HG02678 (cell line): Measurements from ENCODE around the gene KCND2.
"Not testable (repeated sequence)": the region's sequence is repeated elsewhere in the genome, so short reads cannot be mapped to it uniquely, and the experiment has no call there.

Experiments
- ATAC-seq: cut with Tn5 transposase; IDR thresholded peaks from one replicate; pipeline ENCODE4 v1.9.1; 2021; ENCODE audit warnings: mild to moderate bottlenecking, moderate library complexity; ENCODE audit not compliant: unreplicated experiment

Gene KCND2

DNA sequence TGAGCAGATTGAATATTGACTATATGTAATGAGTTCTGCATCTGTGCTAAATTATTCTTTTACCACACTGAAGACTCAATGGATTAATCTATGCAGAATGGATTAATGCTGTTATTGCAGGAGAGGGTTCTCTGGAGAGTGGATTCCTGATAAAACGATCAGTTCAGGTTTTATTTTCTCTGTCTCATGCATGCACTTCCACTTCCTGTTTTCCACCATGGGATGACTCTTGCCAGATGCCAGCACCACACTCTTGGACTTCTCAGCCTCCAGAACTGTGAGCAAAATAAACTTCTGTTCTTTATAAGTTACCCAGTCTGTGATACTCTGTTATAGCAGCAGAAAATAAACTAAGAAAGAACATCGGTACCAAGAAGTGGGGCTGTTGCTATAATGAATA, 207.5 kb downstream of the KCND2 start:
- ATAC-seq, result no peak

DNA sequence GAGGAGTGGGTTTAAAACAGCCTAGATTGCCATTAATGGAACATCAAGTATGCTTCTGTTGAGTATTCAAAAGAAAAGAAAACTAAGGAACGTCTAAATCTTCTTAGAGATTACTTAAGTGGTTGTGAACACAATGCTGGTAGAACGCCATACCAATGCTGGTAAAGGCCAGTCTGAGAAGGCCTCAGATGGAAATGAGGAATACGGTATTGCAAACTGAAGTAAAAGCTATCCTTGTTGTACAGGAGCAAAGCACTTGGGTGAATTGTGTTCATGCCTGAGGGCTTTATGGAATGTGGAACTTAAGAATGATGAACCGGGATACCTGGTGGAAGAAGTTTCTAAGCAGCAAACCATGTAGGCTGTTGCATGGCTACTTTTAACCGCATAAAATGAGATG, 208.0 kb downstream of the KCND2 start:
- ATAC-seq, result no peak

DNA sequence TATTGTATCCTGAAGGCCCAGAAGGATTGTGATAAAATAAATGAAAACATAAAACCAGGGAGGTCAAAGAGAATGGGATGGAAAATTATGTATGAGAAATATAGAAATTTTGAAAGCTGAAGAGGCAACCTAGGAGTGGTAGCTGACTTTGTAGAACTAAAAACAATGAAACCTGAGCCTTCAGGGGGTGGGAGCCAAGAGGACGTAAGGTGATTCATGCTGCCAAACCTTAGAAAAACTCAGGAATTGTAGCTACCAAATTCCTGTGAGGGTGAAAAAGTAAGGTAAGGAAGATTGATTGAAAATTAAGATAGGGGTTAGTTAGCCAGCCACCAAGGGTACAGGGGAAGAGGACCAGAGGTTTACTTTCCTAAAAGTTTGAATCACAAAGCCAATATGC, 213.2 kb downstream of the KCND2 start:
- no peak for ATAC-seq

DNA sequence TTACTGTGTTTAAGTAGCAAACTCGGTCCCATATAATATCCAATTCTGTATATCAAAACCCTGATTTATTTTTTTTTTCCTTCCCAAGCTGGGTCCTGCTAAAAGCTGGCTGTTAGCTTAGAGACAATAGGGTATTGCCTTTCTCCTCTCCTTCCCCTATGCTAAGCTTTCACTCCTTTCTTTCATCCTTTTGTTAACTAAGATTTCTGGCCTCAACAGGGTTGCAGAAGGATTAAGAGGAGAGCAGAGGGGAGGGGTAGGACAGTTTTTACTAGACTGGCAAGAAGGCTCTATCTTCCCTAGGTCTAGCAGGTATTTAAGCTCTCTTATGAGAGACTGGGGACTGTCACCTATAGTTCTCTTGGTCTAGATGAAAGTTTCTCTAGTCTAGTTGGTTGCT, 229.2 kb downstream of the KCND2 start:
- no peak for ATAC-seq

DNA sequence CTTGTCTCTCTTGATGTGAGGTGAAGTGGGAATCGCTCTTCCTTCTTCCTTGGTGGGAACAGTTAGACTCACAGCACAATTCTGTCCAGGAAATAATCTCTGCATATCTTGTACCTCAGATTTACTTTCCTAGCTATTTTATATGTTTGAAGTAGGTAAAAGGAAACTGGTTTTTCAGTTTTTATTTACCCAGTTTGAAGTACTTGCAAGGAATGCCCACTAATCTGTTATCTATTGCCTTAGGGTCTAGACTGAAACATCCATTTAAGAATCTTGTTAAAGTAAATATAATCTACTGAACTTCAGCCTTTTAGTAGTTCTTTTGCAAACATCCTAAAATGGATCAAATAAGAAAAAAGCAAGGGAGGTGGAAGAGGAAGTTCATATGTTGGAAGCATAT, 229.8 kb downstream of the KCND2 start:
- no peak for ATAC-seq

DNA sequence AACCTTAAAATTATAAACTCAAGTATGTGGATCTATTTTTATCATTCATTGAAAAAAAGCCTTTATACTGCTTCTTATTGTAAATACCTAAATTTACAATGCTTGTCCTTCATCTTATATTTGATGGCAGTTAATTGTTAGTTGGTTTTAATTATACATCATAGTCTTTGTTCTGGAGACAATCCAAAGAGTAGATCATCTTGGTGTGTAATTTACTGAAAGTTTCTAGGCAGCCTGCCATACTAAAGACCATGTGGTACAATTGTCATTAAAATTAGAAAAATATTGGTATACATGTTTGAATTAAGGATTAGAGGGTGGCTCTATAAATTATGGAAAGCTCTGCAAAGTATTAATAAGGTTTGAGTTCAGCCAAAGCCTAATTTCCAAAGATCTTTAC, 231.4 kb downstream of the KCND2 start:
- ATAC-seq, result no peak

DNA sequence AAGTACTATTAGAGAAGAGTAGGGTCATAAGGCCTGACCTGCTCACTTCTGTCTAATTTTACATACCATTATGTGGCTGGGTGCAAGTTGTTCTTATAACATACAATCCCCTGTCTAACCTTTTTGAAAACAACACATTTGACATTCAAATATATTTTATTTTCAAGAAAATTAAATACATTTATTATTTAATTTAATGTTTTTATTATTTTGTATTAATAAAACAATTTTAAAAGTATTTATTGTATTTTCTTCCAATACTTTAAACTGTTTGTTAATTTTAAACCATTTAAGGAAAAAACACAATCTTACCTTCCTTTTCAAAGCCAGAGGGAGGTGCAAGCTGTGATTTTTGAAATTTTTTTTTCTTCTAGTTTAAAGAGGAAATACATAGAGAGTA, 232.8 kb downstream of the KCND2 start:
- ATAC-seq, result no peak

DNA sequence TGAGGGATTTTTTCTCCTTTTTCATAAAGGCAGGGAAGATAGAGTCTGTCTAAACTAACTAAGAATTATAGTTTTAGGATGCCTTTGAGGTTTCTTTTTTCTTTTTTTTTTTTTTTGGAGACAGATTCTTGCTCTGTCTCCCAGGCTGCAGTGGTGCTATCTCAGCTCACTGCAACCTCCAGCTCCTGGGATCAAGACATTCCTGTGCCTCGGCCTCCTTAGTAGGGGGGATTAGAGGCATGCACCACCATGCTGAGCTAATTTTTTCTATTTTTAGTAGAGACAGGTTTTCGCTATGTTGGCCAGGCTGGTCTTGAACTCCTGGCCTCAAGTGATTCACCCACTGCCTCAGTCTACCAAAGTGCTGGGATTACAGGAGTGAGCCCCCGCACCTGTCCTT, 239.7 kb downstream of the KCND2 start:
- no peak for ATAC-seq

DNA sequence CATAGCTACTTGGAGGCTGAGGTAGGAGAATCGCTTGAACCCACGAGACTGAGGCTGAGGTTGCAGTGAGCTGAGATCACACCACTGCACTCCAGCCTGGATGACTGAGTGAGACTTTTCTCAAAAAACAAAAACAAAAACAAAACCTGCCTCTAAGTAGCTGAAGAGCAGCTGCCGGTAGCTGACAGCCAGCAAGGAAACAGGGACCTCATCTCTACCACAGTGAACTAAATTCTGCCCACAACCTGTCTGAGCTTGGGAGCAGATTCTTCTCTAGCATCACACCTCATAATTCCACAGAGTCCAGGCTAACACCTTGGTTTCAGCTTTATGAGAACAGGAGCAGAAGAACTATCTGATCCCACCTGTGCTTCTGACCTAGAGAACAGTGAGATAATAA, 246.2 kb downstream of the KCND2 start:
- no peak for ATAC-seq

DNA sequence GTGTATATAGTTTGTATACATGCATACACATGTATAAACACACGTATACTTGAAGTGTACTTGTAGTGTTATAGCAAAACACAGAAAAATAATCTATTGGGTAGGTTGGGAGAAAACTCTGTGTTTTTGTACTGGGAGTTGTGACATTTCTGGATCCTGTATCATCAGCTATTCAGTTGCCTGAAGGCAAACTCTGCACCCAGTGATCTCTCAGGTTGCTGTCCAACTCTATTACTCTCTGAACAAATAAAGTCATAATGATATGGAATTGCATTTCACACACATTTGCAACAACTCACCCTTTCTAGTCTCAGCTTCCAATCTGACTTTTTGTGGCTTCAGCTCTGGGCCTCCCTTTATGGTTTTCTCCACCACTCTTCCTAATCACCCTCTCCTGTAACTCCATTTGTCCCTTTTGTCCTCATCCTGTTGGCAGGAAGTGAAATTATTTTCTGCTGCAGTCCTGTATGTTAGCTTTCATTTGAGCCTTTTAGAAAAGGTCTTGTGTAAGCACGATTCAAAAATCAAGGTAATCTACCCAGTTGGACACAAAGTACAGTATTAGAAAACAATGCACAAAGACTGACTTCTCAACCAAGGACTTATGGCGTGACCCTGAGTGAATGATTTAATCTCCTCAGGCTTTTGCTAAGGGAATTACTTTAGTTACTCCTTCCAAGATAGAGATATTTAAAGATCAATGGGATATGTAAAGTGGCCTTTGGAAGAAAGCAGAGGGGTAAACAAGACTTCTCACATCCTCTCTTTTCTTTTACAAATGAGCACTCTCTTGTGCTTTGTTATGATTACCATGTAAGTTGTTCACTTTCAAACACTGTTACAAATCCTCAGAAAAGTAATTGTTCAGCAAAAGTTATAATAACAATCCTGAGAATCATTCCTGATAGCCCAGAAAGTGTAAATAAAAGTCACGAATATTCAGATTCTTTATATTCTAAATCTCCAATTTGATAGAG, 249.1 kb downstream of the KCND2 start:
- ATAC-seq, result no peak

DNA sequence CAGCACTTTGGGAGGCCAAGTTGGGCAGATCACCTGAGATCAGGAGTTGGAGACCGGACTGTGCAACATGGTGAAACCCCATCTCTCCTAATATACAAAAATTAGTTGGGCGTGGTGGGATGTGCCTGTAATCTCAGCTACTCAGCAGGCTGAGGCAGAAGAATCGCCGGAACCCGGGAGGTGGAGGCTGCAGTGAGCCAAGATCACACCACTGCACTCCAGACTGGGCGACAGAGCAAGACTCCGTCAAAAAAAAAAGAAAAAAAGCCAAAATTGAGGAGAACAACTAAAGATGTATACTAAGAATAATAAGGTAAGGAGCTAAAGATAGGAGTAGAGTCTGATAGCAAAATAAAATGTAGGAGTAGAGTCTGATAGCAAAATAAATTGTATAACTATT, 251.0 kb downstream of the KCND2 start:
- no peak for ATAC-seq

DNA sequence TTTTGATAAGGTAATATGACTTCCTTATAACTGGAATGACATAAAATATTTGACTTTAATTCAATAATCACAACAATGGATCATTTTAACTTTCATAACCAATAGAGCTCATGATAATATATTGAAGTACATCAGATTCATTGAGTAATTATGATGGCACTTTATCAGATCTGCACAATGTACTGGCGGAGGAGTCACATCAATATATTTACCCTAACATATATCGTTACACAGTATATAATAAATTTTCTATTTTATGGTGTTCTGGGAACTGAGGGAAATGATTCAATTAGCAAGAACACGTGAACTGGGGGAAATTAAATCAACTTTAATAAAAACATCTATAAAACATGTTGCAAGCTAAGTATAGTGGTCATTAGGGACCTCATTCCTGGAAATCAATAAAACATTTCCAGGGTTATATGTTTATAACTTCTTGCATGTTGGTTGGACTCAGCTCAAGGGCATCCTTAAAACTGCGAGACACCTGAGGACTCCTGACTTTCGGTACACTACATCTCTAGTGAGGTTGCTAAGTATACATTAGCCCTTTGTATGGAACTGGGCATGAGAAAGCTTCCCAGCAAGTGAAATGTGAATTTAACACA, 254.0 kb downstream of the KCND2 start:
- no peak for ATAC-seq

DNA sequence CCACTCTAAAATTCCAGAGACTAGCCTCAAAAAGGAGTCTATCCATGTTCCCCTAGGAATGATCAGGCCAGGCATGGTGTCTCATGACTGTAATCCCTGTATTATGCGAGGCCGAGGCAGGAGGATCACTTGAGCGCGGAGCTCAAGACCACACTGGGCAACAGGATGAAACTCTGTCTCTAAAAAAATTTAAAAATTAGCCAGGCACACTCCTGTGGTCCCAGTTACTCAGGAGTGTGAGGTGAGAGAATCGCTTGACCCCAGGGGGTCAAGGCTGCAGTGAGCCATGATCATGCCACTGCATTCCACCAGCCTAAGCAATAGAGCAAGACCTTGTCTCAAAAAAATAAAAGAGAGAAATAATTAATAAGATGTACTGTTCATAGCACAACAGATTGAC, 256.8 kb downstream of the KCND2 start:
- ATAC-seq, result no peak

DNA sequence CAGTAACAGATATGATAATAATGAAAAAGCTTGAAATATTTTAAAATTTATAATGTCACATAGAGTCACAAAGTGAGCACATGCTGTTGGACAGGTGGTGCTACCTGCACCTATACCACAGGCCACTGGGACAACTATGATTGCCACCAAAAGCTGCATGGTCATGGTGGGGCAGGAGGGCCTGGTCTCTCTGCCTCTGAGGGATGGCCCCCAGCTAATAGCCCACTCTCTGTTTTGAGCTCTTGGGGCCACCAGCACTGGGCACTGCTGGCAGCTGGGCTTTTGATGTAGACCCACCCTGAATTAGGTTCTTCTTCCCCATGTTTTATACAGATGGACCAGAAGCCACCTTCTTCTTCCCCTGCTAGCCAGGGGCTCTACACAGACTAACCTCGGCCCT, 265.4 kb downstream of the KCND2 start:
- ATAC-seq, result no peak

DNA sequence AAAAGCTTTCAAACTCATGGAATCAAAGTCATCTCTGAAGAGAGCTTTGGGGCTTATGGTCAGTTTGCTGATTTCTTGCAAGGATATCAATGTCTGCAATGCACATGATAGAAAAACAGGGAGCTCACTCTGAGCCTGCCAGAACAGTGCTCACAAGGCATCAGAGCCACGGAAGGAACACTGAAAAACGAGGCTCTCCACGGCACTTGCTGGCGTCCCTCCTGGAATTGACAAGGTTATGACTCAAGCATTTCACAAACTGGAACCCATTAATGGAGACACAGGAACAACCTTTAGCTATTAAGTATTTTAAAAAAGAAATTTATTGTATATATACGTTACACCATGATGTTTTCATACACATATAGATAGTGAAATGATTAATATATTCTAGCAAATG, 266.3 kb downstream of the KCND2 start:
- ATAC-seq, result no peak

DNA sequence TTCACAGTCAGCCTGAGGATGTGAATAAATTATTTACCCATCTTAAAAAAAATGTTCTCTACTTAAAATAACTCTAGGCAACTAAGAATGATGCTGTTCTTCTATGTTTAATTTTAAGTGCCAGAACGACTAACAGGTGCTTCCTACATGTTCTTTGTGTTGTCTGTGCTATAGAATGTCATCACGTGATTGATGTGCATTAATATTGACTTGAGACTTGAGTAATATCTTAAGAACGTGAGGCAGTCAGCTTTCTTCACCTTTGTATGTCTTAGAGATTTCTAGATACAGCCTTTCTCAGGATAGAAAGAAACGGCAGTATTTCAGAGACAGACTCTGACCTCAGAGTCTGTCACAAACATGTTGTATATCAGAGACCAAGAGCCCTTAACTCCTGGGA, 274.6 kb downstream of the KCND2 start:
- peak; percentile 39 for ATAC-seq

DNA sequence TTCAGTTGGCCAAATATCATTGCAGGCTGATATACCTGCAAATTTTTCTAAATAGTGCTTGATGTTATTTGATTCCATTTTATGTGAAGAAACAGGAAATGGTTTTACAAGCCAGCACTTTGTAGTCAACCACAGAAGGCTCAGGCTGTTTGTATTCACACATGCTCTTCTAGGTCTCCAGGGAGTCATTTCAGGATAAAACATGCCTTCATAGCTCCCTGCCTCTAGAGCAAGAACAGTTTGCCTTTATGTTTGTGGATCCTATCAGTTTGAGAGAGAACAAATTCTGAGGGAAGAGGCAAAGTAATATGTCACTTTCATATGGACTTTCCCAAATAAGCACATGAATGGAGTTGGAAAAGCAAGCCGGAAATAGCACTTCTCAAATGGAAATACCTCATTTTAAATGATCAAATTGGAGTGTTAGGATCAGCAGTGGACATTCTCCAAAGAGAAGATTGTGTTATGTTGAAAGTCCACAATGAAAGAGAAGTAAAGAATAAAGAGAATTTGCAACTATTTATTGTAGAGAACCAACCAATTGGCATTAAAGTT, 277.6 kb downstream of the KCND2 start:
- ATAC-seq, result peak; percentile 30

DNA sequence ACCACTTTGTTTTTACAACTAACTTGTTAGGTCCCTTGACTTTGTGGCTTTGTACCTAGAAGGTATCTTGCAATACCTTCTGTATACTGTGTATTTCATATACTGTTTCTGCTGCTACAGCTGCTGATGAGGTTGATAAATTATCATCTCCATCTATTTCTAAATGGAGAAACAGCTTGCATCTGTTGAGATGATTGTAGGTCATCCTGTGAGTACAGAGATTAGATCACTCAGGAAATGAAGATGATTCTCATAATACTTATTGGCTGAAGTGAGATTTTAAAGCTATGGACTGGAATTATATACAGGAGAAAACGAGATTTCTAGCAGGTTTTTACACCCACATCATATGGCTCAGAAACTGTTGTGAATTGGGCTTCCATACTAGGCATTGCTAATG, 280.5 kb downstream of the KCND2 start:
- peak; percentile 46 for ATAC-seq

DNA sequence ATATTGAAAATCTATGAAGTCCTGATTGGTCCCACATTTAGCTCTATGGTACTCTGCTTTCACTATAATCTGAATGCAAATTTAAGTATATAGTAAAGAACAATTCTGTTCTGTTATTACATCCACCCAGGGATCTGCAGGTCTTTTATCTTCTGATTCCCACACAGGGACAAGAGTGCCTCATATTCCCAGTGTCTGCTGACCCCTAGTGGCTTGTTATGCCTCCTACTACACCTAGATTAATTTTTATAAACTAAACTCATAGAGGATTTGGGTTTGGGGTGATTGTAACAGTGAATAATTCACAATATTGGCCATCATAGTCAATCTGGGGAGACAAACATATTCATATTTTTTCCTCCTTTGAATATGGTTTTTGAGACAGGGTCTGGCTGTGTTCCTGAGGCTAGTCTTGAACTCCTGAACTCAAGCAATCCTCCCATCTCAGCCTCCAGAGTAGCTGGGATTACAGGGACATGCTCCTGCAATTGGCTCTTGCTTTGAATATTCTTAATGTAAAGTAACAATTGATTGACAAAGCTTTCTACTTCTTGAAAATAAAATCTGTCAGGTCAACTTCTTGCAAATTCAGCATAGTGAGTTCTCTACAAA, 282.1 kb downstream of the KCND2 start:
- peak; percentile 53 for ATAC-seq

DNA sequence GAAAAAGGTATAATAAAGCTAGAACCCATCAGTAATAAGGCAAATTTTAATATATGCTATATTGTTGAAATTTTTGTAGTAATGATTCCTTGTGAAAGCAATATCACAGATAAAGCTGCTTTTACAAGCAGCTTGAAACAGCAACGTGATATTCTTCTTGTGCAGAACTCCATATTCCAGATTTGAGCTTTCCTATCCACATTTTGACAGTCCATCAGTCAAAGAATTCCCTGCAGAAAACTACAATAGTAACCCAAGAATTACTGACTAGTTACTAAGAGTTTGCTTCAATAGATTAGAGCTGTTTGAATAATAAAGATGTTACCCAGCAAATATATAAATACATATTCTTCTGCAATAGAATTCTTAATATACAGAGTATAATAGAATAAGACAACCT, 291.2 kb downstream of the KCND2 start:
- no peak for ATAC-seq

DNA sequence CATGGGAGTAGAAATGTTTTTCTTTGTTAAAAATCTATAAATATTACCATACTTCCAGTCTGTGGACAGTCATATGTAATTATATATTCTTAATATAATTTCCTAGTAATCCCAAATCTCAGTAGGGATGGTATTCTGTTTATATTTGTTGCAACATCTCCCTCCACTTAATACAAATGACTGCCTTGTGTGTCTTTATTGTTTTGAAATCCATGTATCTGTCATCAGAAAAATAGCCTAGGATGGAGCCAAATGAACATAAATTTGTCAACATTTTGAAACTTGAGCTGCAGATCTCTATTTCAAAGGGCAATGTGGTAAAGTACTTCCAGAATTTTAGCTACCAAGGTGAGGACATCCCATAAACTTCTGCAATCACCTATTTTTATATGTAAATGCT, 294.2 kb downstream of the KCND2 start:
- no peak for ATAC-seq

DNA sequence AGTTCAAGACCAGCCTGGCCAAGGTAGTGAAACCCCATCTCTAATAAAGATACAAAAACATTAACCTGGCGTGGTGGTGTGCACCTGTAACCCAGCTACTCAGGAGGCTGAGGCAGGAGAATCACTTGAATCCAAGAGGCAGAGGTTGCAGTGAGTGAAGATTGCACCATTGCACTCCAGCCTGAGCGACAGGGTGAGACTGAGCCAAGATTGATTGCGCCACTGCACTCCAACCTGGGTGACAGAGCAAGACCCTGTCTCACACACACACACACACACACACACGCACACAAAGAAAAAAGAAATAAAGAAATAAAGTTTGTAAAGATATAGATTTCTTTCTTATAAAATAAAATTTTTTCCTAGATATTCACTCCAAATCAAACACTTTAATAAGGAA, 305.7 kb downstream of the KCND2 start:
- not testable (repeated sequence) for ATAC-seq
